ENCODE measurements around the gene SMIM1.

The SMIM1 gene

GRCh38 chr1:3786468-3787348 lies 14.2 kb downstream of the SMIM1 start:
- TF ChIP-seq CTCF (IDR thresholded peaks at IDR 0.05; ENCODE audit: low read depth, low read length, missing control alignments): no peak
- H3K4me3 ChIP-seq (ENCODE audit: low read depth, low read length): no peak overlapping the region
- in situ Hi-C loops (cut with HindIII; ENCODE audit: low sequenced_read_pairs): no loop called here
- no peak for DNase-seq (ENCODE audit: low read depth)

- TF ChIP-seq CTCF (IDR thresholded peaks at IDR 0.05; ENCODE audit: low read depth, low read length, missing control alignments): no peak
- no peak for DNase-seq (ENCODE audit: low read depth)
- H3K4me3 ChIP-seq (ENCODE audit: low read depth, low read length): no peak overlapping the region
- in situ Hi-C loops (cut with HindIII; ENCODE audit: low sequenced_read_pairs): no loop called here
Measured at GRCh38 chr1:3787349-3787715, 14.8 kb downstream of the SMIM1 start.

DNA sequence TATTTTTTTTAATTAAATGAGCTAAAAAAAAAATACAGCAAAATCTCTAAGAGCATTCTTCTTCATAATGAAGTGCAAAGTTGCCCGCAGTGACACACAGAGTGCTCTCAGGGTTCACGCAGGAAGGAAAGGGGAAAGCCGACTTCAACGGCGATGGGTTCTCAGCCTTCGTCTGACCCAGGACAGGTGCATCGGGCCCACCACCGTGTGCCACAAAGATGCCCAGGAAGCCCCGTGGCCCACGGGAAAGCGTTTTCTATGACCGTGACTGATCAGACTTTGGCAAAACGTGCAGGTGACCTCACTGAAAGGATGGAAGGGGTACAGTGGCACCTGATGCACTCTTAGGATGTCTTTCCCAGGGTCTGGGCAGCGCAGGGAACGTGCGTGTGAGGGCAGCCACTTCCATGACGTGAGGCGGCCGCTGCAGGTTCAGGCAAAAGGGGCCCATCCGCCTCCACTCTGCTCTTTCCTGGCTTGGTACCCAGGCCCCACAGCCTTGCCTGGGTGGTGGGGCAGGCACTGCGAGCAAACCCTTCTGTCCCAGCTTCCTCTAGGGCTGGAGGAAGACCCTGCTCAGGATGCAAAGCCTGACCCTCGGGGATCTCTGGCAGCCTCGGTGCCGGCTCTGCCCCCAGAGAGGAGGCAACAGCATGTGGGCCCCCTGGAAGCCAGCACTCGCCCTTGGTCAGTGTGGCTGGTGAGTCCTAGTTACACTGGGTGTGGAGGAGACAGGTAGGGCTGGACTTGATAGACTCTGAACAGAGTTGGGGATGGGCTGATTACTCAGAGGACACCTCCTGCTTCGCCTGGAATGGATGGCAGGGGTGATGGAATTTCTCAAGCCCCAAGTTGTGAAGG lies 15.4 kb downstream of the SMIM1 start:
- no peak for DNase-seq (ENCODE audit: low read depth)
- TF ChIP-seq CTCF (IDR thresholded peaks at IDR 0.05; ENCODE audit: low read depth, low read length, missing control alignments): no peak
- in situ Hi-C loops (cut with HindIII; ENCODE audit: low sequenced_read_pairs): no loop called here
- no peak overlapping the region for H3K4me3 ChIP-seq (ENCODE audit: low read depth, low read length)

- H3K4me3 ChIP-seq (ENCODE audit: low read depth, low read length): no peak overlapping the region
- TF ChIP-seq CTCF (IDR thresholded peaks at IDR 0.05; ENCODE audit: low read depth, low read length, missing control alignments): no peak
- in situ Hi-C loops (cut with HindIII; ENCODE audit: low sequenced_read_pairs): no loop called here
- no peak for DNase-seq (ENCODE audit: low read depth)
Measured at GRCh38 chr1:3788756-3789420, 16.3 kb downstream of the SMIM1 start.

GRCh38 chr1:3789421-3790300 lies 17.1 kb downstream of the SMIM1 start:
- TF ChIP-seq CTCF (IDR thresholded peaks at IDR 0.05; ENCODE audit: low read depth, low read length, missing control alignments): no peak
- in situ Hi-C loops (cut with HindIII; ENCODE audit: low sequenced_read_pairs): no loop called here
- H3K4me3 ChIP-seq (ENCODE audit: low read depth, low read length): no peak overlapping the region
- no peak for DNase-seq (ENCODE audit: low read depth)
